H1 (cell line): ENCODE results near the gene FCAR. TPM values are rescaled to one million over a fixed set of nuclear protein-coding genes. Genes with fewer than 3 reads are reported as not detected.

ENCODE experiments used
- BACH1 ChIP-seq: IDR thresholded peaks from 2 replicates; pipeline ENCODE4 v1.6.1; 2012; ENCODE audit warnings: low read length, improper control_type of control experiment
- CBX8 ChIP-seq: fragments of 300-800, 300-1000 bp; sonication (generic); IDR thresholded peaks from 2 replicates; pipeline ENCODE4 v1.7.1; 2016; ENCODE audit warnings: low read depth, low read length, borderline replicate concordance
- CHD1 ChIP-seq: IDR thresholded peaks from 2 replicates; pipeline ENCODE4 v1.6.1; 2012; ENCODE audit warnings: low read depth, low read length, improper control_type of control experiment
- NANOG ChIP-seq: IDR thresholded peaks from 2 replicates; pipeline ENCODE4 v1.6.1; 2011; ENCODE audit warnings: low read length, low read depth, mild to moderate bottlenecking, inconsistent platforms; ENCODE audit not compliant: insufficient read depth, poor library complexity, severe bottlenecking
- polyA plus RNA-seq, 7 experiments: library from polyadenylated mRNA; depleted of rRNA in 3 of 7; stranded (reverse) in 5 of 7; unstranded in 2 of 7; fragments of >200 nt in 5 of 7; fragments of 200-250 nt in 2 of 7; gene quantifications; 1 replicate in 5 of 7; 2 replicates in 1 of 7; 4 replicates in 1 of 7; pipeline versions ENCODE4 v1.2.1 to v1.2.3, GENCODE V29; 2011 to 2013; ENCODE audit warnings: missing spikeins in 2 of 7, mixed read lengths in 2 of 7
- total RNA-seq: library from RNA; stranded (reverse); fragmentation: NEBNext Ultra II Directional; extraction: Animal tissue kit (Norgen Biotek cat#: 25700); gene quantifications from 2 replicates; pipeline ENCODE4 v1.2.1, GENCODE V29; 2021
- TF ChIP-seq, protein P1 (sequence below): fragments of 300-600 bp; sonication (generic); IDR thresholded peaks from 2 replicates; pipeline ENCODE4 v1.7.1; 2012; ENCODE audit warnings: low read length, moderate library complexity, mild to moderate bottlenecking, inconsistent platforms; ENCODE audit not compliant: insufficient replicate concordance

Gene FCAR
- total and polyA plus RNA-seq, 2 of the 8 experiments (the other 6 are each of a cell fraction or from before 2014, with no cell fraction given): not detected

DNA sequence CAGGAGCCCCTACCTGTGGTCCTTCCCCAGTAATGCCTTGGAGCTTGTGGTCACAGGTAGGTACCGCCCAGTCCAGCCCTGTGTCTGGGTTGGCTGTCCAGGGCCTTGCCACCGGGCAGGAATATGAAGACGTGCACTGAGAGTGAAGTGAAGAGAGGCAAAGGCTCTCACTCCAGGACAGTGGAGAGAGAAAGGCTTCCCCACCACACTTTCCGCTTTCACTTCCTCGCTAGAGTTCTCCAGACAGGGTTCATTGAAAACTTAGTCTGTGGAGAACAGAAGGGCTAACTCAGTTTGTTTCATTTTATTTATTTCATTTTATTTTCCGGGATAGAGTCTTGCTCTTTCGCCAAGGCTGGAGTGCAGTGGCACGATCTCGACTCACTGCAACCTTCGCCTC lies 14.2 kb downstream of the FCAR start (continued):
- TF ChIP-seq CBX8 (no peak), NANOG (no peak), CHD1 (no peak), BACH1 (no peak)
- TF ChIP-seq, protein P1, sequence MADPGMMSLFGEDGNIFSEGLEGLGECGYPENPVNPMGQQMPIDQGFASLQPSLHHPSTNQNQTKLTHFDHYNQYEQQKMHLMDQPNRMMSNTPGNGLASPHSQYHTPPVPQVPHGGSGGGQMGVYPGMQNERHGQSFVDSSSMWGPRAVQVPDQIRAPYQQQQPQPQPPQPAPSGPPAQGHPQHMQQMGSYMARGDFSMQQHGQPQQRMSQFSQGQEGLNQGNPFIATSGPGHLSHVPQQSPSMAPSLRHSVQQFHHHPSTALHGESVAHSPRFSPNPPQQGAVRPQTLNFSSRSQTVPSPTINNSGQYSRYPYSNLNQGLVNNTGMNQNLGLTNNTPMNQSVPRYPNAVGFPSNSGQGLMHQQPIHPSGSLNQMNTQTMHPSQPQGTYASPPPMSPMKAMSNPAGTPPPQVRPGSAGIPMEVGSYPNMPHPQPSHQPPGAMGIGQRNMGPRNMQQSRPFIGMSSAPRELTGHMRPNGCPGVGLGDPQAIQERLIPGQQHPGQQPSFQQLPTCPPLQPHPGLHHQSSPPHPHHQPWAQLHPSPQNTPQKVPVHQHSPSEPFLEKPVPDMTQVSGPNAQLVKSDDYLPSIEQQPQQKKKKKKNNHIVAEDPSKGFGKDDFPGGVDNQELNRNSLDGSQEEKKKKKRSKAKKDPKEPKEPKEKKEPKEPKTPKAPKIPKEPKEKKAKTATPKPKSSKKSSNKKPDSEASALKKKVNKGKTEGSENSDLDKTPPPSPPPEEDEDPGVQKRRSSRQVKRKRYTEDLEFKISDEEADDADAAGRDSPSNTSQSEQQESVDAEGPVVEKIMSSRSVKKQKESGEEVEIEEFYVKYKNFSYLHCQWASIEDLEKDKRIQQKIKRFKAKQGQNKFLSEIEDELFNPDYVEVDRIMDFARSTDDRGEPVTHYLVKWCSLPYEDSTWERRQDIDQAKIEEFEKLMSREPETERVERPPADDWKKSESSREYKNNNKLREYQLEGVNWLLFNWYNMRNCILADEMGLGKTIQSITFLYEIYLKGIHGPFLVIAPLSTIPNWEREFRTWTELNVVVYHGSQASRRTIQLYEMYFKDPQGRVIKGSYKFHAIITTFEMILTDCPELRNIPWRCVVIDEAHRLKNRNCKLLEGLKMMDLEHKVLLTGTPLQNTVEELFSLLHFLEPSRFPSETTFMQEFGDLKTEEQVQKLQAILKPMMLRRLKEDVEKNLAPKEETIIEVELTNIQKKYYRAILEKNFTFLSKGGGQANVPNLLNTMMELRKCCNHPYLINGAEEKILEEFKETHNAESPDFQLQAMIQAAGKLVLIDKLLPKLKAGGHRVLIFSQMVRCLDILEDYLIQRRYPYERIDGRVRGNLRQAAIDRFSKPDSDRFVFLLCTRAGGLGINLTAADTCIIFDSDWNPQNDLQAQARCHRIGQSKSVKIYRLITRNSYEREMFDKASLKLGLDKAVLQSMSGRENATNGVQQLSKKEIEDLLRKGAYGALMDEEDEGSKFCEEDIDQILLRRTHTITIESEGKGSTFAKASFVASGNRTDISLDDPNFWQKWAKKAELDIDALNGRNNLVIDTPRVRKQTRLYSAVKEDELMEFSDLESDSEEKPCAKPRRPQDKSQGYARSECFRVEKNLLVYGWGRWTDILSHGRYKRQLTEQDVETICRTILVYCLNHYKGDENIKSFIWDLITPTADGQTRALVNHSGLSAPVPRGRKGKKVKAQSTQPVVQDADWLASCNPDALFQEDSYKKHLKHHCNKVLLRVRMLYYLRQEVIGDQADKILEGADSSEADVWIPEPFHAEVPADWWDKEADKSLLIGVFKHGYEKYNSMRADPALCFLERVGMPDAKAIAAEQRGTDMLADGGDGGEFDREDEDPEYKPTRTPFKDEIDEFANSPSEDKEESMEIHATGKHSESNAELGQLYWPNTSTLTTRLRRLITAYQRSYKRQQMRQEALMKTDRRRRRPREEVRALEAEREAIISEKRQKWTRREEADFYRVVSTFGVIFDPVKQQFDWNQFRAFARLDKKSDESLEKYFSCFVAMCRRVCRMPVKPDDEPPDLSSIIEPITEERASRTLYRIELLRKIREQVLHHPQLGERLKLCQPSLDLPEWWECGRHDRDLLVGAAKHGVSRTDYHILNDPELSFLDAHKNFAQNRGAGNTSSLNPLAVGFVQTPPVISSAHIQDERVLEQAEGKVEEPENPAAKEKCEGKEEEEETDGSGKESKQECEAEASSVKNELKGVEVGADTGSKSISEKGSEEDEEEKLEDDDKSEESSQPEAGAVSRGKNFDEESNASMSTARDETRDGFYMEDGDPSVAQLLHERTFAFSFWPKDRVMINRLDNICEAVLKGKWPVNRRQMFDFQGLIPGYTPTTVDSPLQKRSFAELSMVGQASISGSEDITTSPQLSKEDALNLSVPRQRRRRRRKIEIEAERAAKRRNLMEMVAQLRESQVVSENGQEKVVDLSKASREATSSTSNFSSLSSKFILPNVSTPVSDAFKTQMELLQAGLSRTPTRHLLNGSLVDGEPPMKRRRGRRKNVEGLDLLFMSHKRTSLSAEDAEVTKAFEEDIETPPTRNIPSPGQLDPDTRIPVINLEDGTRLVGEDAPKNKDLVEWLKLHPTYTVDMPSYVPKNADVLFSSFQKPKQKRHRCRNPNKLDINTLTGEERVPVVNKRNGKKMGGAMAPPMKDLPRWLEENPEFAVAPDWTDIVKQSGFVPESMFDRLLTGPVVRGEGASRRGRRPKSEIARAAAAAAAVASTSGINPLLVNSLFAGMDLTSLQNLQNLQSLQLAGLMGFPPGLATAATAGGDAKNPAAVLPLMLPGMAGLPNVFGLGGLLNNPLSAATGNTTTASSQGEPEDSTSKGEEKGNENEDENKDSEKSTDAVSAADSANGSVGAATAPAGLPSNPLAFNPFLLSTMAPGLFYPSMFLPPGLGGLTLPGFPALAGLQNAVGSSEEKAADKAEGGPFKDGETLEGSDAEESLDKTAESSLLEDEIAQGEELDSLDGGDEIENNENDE: no peak
